Measurements from ENCODE around the gene PSEN1.

The PSEN1 gene

DNA sequence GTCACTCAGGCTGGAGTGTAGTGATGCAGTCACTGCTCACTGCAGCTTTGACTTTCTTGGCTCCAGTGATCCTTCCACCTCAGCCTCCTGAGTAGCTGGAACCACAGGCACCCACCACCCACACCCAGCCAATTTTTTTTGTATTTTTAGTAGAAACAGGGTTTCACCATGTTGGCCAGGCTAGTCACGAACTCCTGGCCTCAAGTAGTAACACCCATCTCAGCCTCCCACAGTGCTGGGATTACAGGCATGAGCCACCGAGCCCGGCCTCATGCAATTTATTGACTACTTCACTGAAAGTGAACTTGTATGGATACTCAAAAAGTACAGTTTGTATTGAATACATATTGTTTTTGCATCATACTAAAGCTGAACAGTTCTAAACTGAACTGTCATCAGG, 9.1 kb downstream of the PSEN1 start:
- Histone ChIP-seq H3K27ac (replicated peaks) (no peak overlapping the region), H3K27me3 (ENCODE audit: insufficient read depth, poor library complexity, severe bottlenecking) (no peaks in the 10 kb centered on the region), H3K4me3 (replicated peaks; ENCODE audit: insufficient read depth, low read length) (no peak overlapping the region)
- DNase-seq (ENCODE audit: low read depth in 1 of 2, low spot score in 1 of 2) = no peak
- TF ChIP-seq, protein P1, sequence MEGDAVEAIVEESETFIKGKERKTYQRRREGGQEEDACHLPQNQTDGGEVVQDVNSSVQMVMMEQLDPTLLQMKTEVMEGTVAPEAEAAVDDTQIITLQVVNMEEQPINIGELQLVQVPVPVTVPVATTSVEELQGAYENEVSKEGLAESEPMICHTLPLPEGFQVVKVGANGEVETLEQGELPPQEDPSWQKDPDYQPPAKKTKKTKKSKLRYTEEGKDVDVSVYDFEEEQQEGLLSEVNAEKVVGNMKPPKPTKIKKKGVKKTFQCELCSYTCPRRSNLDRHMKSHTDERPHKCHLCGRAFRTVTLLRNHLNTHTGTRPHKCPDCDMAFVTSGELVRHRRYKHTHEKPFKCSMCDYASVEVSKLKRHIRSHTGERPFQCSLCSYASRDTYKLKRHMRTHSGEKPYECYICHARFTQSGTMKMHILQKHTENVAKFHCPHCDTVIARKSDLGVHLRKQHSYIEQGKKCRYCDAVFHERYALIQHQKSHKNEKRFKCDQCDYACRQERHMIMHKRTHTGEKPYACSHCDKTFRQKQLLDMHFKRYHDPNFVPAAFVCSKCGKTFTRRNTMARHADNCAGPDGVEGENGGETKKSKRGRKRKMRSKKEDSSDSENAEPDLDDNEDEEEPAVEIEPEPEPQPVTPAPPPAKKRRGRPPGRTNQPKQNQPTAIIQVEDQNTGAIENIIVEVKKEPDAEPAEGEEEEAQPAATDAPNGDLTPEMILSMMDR (IDR thresholded peaks at IDR 0.05; ENCODE audit: insufficient read depth, low read length) = no peak
- TF ChIP-seq GABPA (IDR thresholded peaks at IDR 0.05; ENCODE audit: low read depth) (no peak), POLR2AphosphoS5 (IDR thresholded peaks at IDR 0.05; ENCODE audit: low read depth) (no peak), SPI1 (IDR thresholded peaks at IDR 0.05; ENCODE audit: borderline replicate concordance, low read depth) (no peak)
- TF ChIP-seq, protein P2, sequence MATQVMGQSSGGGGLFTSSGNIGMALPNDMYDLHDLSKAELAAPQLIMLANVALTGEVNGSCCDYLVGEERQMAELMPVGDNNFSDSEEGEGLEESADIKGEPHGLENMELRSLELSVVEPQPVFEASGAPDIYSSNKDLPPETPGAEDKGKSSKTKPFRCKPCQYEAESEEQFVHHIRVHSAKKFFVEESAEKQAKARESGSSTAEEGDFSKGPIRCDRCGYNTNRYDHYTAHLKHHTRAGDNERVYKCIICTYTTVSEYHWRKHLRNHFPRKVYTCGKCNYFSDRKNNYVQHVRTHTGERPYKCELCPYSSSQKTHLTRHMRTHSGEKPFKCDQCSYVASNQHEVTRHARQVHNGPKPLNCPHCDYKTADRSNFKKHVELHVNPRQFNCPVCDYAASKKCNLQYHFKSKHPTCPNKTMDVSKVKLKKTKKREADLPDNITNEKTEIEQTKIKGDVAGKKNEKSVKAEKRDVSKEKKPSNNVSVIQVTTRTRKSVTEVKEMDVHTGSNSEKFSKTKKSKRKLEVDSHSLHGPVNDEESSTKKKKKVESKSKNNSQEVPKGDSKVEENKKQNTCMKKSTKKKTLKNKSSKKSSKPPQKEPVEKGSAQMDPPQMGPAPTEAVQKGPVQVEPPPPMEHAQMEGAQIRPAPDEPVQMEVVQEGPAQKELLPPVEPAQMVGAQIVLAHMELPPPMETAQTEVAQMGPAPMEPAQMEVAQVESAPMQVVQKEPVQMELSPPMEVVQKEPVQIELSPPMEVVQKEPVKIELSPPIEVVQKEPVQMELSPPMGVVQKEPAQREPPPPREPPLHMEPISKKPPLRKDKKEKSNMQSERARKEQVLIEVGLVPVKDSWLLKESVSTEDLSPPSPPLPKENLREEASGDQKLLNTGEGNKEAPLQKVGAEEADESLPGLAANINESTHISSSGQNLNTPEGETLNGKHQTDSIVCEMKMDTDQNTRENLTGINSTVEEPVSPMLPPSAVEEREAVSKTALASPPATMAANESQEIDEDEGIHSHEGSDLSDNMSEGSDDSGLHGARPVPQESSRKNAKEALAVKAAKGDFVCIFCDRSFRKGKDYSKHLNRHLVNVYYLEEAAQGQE (IDR thresholded peaks at IDR 0.05; ENCODE audit: insufficient replicate concordance, low read depth) = no peak

GRCh38 chr14:73146111-73146510, 9.8 kb downstream of the PSEN1 start:
- no peak for TF ChIP-seq GABPA (IDR thresholded peaks at IDR 0.05; ENCODE audit: low read depth)
- TF ChIP-seq, protein P2 (IDR thresholded peaks at IDR 0.05; ENCODE audit: insufficient replicate concordance, low read depth) = no peak
- TF ChIP-seq, protein P1 (IDR thresholded peaks at IDR 0.05; ENCODE audit: insufficient read depth, low read length) = no peak
- TF ChIP-seq SPI1 (IDR thresholded peaks at IDR 0.05; ENCODE audit: borderline replicate concordance, low read depth) = no peak
- no peak for TF ChIP-seq POLR2AphosphoS5 (IDR thresholded peaks at IDR 0.05; ENCODE audit: low read depth)
- Histone ChIP-seq H3K27me3 (ENCODE audit: insufficient read depth, poor library complexity, severe bottlenecking) (no peaks in the 10 kb centered on the region), H3K4me3 (replicated peaks; ENCODE audit: insufficient read depth, low read length) (no peak overlapping the region), H3K27ac (replicated peaks) (no peak overlapping the region)
- DNase-seq (ENCODE audit: low read depth in 1 of 2, low spot score in 1 of 2) = no peak

GRCh38 chr14:73149753-73150152, 13.4 kb downstream of the PSEN1 start:
- Histone ChIP-seq H3K4me3 (replicated peaks; ENCODE audit: insufficient read depth, low read length) (no peak overlapping the region), H3K27me3 (ENCODE audit: insufficient read depth, poor library complexity, severe bottlenecking) (no peaks in the 10 kb centered on the region), H3K27ac (replicated peaks) (no peak overlapping the region)
- TF ChIP-seq GABPA (IDR thresholded peaks at IDR 0.05; ENCODE audit: low read depth) (no peak), SPI1 (IDR thresholded peaks at IDR 0.05; ENCODE audit: borderline replicate concordance, low read depth) (no peak), POLR2AphosphoS5 (IDR thresholded peaks at IDR 0.05; ENCODE audit: low read depth) (no peak)
- TF ChIP-seq, protein P1 (IDR thresholded peaks at IDR 0.05; ENCODE audit: insufficient read depth, low read length) = no peak
- TF ChIP-seq, protein P2 (IDR thresholded peaks at IDR 0.05; ENCODE audit: insufficient replicate concordance, low read depth) = no peak
- DNase-seq (ENCODE audit: low read depth in 1 of 2, low spot score in 1 of 2) = no peak

All from HL-60 (cell line).